K562 (cell line): ENCODE results near the gene CRELD2. TPM values are rescaled to one million over a fixed set of nuclear protein-coding genes. Genes with fewer than 3 reads are reported as not detected.

Source experiments
- ATAC-seq: fragments of 200-7000 bp; cut with Tn5 transposase; 3 replicates; pipeline ENCODE4 v1.9.1; 2020; ENCODE audit warnings: moderate library complexity
- BruUV-seq: library from RNA; stranded (reverse); fragments of 400-500 nt; replicated peaks from 2 replicates; lab custom pipeline; 2021; lab: Mats Ljungman, UMichigan
- CTCF ChIA-PET: fragments of 300-600 bp; formaldehyde crosslinking; extraction: SDS; loops from one replicate; lab custom pipeline; 2021; ENCODE audit warnings: low intra/inter-chr PET ratio; lab: Yijun Ruan, JAX
- POLR2A ChIA-PET: fragments of 300-600, 350-650 bp; sonication (Branson Sonifier 250); formaldehyde crosslinking; extraction: SDS; loops from one replicate; lab custom pipeline; 2021; ENCODE audit warnings: antibody characterized with exemption, inconsistent platforms; lab: Yijun Ruan, JAX
- DNase-seq, 4 experiments: peaks; one replicate each; pipeline versions ENCODE4 v3.0.0 to v3.0.0-alpha.2; 2011 to 2018; ENCODE audit warnings: low spot score in 3 of 4, mixed read lengths in 3 of 4; ENCODE audit errors: extremely low read depth in 1 of 4
- FAIRE-seq: peaks from 2 replicates; lab custom pipeline; 2011; peaks lifted over from hg19 to GRCh38; lab: Jason Lieb, UNC
- H2AFZ ChIP-seq: 2 replicates; pipeline ENCODE4 v1.6.0; 2011; ENCODE audit warnings: low read depth, low read length, control low read depth, inconsistent platforms
- H3K27ac ChIP-seq: fragments of 200-600 bp; 3 replicates; pipeline ENCODE4 v1.8.0; 2011; ENCODE audit warnings: low read depth, mild to moderate bottlenecking, control low read depth, inconsistent platforms, low read length, moderate library complexity, mixed read lengths; ENCODE audit errors: extremely low read depth
- H3K27me3 ChIP-seq, 2 experiments: fragments of 300-600 bp in 1 of 2; 2 replicates in 1 of 2; 3 replicates in 1 of 2; pipeline versions ENCODE4 v1.6.0 to v1.8.0; 2011; ENCODE audit warnings: inconsistent platforms in 2 of 2, low read length in 2 of 2, mild to moderate bottlenecking in 1 of 2, mixed read lengths in 1 of 2, moderate library complexity in 1 of 2; ENCODE audit not compliant: control insufficient read depth in 2 of 2, insufficient read depth in 2 of 2
- H3K36me3 ChIP-seq: fragments of 300-600 bp; 3 replicates; pipeline ENCODE4 v1.8.0; 2011; ENCODE audit warnings: mild to moderate bottlenecking, low read length, inconsistent platforms; ENCODE audit not compliant: control insufficient read depth, insufficient read depth
- H3K4me1 ChIP-seq, 2 experiments: fragments of 200-600 bp in 1 of 2; replicated peaks in 1 of 2; 2 replicates in 1 of 2; 3 replicates in 1 of 2; pipeline versions ENCODE4 v1.5.1 to v1.8.0; 2011; ENCODE audit warnings: inconsistent platforms in 2 of 2, low read length in 2 of 2, mild to moderate bottlenecking in 1 of 2, mixed read lengths in 1 of 2, moderate library complexity in 1 of 2; ENCODE audit not compliant: control insufficient read depth in 2 of 2, insufficient read depth in 2 of 2
- H3K4me2 ChIP-seq: 2 replicates; pipeline ENCODE4 v1.6.1; 2011; ENCODE audit warnings: low read length, control low read depth, inconsistent platforms, mixed read lengths; ENCODE audit not compliant: insufficient read depth
- H3K4me3 ChIP-seq: fragments of 200-600 bp; sonication (generic), shearing (Covaris generic); 2 replicates; pipeline ENCODE4 v1.5.1; 2016; ENCODE audit warnings: control low read depth, inconsistent platforms
- H3K79me2 ChIP-seq: fragments of 200-600 bp; 3 replicates; pipeline ENCODE4 v1.8.0; 2011; ENCODE audit warnings: low read length, inconsistent platforms; ENCODE audit not compliant: control insufficient read depth, insufficient read depth
- H3K9ac ChIP-seq, 2 experiments: 2 replicates each; pipeline versions ENCODE4 v1.6.0 to v1.6.1; 2011; ENCODE audit warnings: low read depth in 2 of 2, low read length in 2 of 2, control low read depth in 1 of 2, inconsistent platforms in 1 of 2, mild to moderate bottlenecking in 1 of 2, mixed read lengths in 1 of 2; ENCODE audit not compliant: insufficient read depth in 1 of 2
- H3K9me1 ChIP-seq: one replicate; pipeline ENCODE4 v1.6.0; 2011; ENCODE audit warnings: inconsistent platforms, mild to moderate bottlenecking, low read length, moderate library complexity; ENCODE audit not compliant: control insufficient read depth, insufficient read depth
- H3K9me3 ChIP-seq: replicated peaks from 2 replicates; pipeline ENCODE4 v1.5.1; 2011; ENCODE audit warnings: low read depth, low read length, inconsistent platforms; ENCODE audit not compliant: control insufficient read depth, insufficient read depth
- H4K20me1 ChIP-seq: replicated peaks from 2 replicates; pipeline ENCODE4 v1.6.1; 2011; ENCODE audit warnings: low read length, inconsistent platforms, mixed read lengths; ENCODE audit not compliant: control insufficient read depth, insufficient read depth
- HDAC2 ChIP-seq: fragments of 450-650 bp; IDR thresholded peaks from 2 replicates; pipeline ENCODE4 v1.6.1; 2016; ENCODE audit warnings: mild to moderate bottlenecking
- JUND ChIP-seq, 2 experiments: IDR thresholded peaks; 2 replicates in 1 of 2; 3 replicates in 1 of 2; pipeline ENCODE4 v1.6.1; 2011; ENCODE audit warnings: borderline replicate concordance in 2 of 2, low read depth in 2 of 2, low read length in 2 of 2, improper control_type of control experiment in 1 of 2, missing biosample characterization in 1 of 2, missing genetic modification characterization in 1 of 2, missing genetic modification reagents in 1 of 2
- KDM5B ChIP-seq: fragments of 200-600 bp; sonication (generic); IDR thresholded peaks from 2 replicates; pipeline ENCODE4 v1.6.1; 2012; ENCODE audit warnings: low read depth, mild to moderate bottlenecking, moderate library complexity, low read length, control low read depth, inconsistent platforms; ENCODE audit not compliant: insufficient replicate concordance
- KLF10 ChIP-seq: fragments of 250-450 bp; sonication (Bioruptor Pico); IDR thresholded peaks from 2 replicates; pipeline ENCODE4 v1.6.1; 2021; ENCODE audit warnings: matching md5 sums
- MAX ChIP-seq: sonication (generic); formaldehyde crosslinking; IDR thresholded peaks from 2 replicates; pipeline ENCODE4 v1.9.0; 2022; ENCODE audit warnings: mild to moderate bottlenecking, missing genetic modification reagents
- MCM3 ChIP-seq: fragments of 450-650 bp; IDR thresholded peaks from 2 replicates; pipeline ENCODE4 v1.6.1; 2016
- NCOA6 ChIP-seq: fragments of 450-650 bp; IDR thresholded peaks from 2 replicates; pipeline ENCODE4 v1.6.1; 2017; ENCODE audit warnings: mild to moderate bottlenecking
- ZNF134 ChIP-seq: fragments of 250-450 bp; sonication (Bioruptor Pico); conservative IDR thresholded peaks from 2 replicates; pipeline ENCODE4 v1.4.0; 2020
- ZNF592 ChIP-seq: fragments of 450-650 bp; IDR thresholded peaks from 2 replicates; pipeline ENCODE4 v1.6.1; 2017; ENCODE audit warnings: antibody characterized with exemption, mild to moderate bottlenecking
- ZSCAN32 ChIP-seq: fragments of 450-650 bp; formaldehyde crosslinking; IDR thresholded peaks from 2 replicates; pipeline ENCODE4 v1.4.0; 2020; ENCODE audit warnings: mild to moderate bottlenecking, moderate library complexity
- WGBS: fragments of 100-300 bp; shearing (Covaris generic); methylation state at CpG from one replicate; pipeline ENCODE4 v1.1.6; 2016; ENCODE audit warnings: low coverage, mixed read lengths; ENCODE audit not compliant: insufficient coverage; ENCODE audit errors: missing lambda C conversion rate; 5-methylcytosine and 5-hydroxymethylcytosine counted together
- in situ Hi-C: fragments of 300-500 bp; cut with MboI; formaldehyde crosslinking; loops from 4 replicates; pipeline ENCODE4 v1.15.0; 2018; ENCODE audit warnings: inconsistent platforms, mixed read lengths
- intact Hi-C: fragments of 100-400 bp; cut with micrococcal nuclease; formaldehyde crosslinking; loops from 2 replicates; pipeline ENCODE4 v1.14.2; 2022
- polyA plus RNA-seq, 8 experiments: library from polyadenylated mRNA; depleted of rRNA in 4 of 8; stranded (reverse) in 5 of 8; unstranded in 3 of 8; fragments of >200 nt; fragmentation: Nextera tagmentation in 2 of 8; fragmentation: Illumina TruSeq in 1 of 8; extraction: Ambion mirVana in 2 of 8; extraction: Trizol in 1 of 8; gene quantifications; 2 replicates each; pipeline versions ENCODE4 v1.2.1 to v1.2.3, GENCODE V29; 2011 to 2014; ENCODE audit warnings: inconsistent platforms in 1 of 8, missing spikeins in 1 of 8
- total RNA-seq, 7 experiments: library from RNA; depleted of rRNA in 6 of 7; stranded (reverse); fragments of >200 nt in 6 of 7; fragmentation: Illumina TruSeq in 2 of 7; extraction: Trizol in 2 of 7; gene quantifications; 2 replicates each; pipeline versions ENCODE4 v1.2.1 to v1.2.3, GENCODE V29; 2011 to 2021; ENCODE audit warnings: low replicate concordance in 1 of 7
- TF ChIP-seq, protein P1 (sequence below): fragments of 250-450 bp; sonication (Bioruptor Pico); IDR thresholded peaks from 2 replicates; pipeline ENCODE4 v1.8.0; 2021; ENCODE audit warnings: borderline replicate concordance, mild to moderate bottlenecking, moderate library complexity; ENCODE audit not compliant: poor library complexity, severe bottlenecking
- TF ChIP-seq, protein P2 (sequence below): IDR thresholded peaks from 2 replicates; pipeline ENCODE4 v1.6.1; 2011; ENCODE audit not compliant: insufficient read length; ENCODE audit errors: extremely low read depth

The CRELD2 gene
- total and polyA plus RNA-seq, 9 of the 15 experiments (the other 6 are each of a cell fraction or from before 2014, with no cell fraction given): 0.96 to 25.3 (median 8.8) TPM

- TF ChIP-seq ZNF134 (CRISPR knock-in tag) (no peak), KLF10 (CRISPR knock-in tag) (no peak), MAX (CRISPR knock-in tag) (no peak), ZSCAN32 (CRISPR knock-in tag) (no peak), MCM3 (no peak), NCOA6 (no peak), KDM5B (no peak), JUND (IDR thresholded peaks at IDR 0.05; ENCODE audit: borderline replicate concordance, low read depth, low read length) (no peak), JUND (tag; IDR thresholded peaks at IDR 0.05; ENCODE audit: borderline replicate concordance, low read depth, low read length) (no peak), ZNF592 (no peak), HDAC2 (no peak)
- TF ChIP-seq, protein P1, sequence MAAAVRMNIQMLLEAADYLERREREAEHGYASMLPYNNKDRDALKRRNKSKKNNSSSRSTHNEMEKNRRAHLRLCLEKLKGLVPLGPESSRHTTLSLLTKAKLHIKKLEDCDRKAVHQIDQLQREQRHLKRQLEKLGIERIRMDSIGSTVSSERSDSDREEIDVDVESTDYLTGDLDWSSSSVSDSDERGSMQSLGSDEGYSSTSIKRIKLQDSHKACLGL (CRISPR knock-in tag): no peak
- TF ChIP-seq, protein P2, sequence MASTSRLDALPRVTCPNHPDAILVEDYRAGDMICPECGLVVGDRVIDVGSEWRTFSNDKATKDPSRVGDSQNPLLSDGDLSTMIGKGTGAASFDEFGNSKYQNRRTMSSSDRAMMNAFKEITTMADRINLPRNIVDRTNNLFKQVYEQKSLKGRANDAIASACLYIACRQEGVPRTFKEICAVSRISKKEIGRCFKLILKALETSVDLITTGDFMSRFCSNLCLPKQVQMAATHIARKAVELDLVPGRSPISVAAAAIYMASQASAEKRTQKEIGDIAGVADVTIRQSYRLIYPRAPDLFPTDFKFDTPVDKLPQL: no peak
- Histone ChIP-seq H3K9ac (no peak overlapping the region), H3K27ac (no peak overlapping the region), H3K4me1 (peaks cover 0 to 4% of the 10 kb centered on the region in 2 experiments; a peak in 1 of 5 replicates), H3K9me3 (peaks cover 7% of the 10 kb centered on the region), H3K27me3 (no peaks in the 10 kb centered on the region), H3K79me2 (peaks cover 26% of the 10 kb centered on the region), H4K20me1 (no peaks in the 10 kb centered on the region), H3K9me1 (no peaks in the 10 kb centered on the region), H3K36me3 (peaks cover 56% of the 10 kb centered on the region; the same call in 2 of the 3 replicates), H2AFZ (no peak overlapping the region), H3K4me3 (no peak overlapping the region), H3K4me2 (no peak overlapping the region)
- DNase-seq (no peak), FAIRE-seq (no peak), ATAC-seq (no peak)
- intact Hi-C loops: no loop called here
- in situ Hi-C loops: no loop called here
- POLR2A ChIA-PET: interaction anchor here (0.6 kb wide), 1 partner anchor 58 kb away, joined by 3 read pairs; no protein-coding TSS in a partner anchor
- 97% methylated on average over 10 of the region's 31 CpGs for WGBS
- CTCF ChIA-PET: no interaction called here
- BruUV-seq: no TSS peak
These were observed 33.8 kb upstream of the CRELD2 start for GRCh38 chr22:49884503-49885260.
